HG03460 (cell line): ENCODE results near the gene POLE.

ENCODE experiments used
- ATAC-seq: cut with Tn5 transposase; IDR thresholded peaks from one replicate; pipeline ENCODE4 v1.9.1; 2021; ENCODE audit not compliant: unreplicated experiment

Gene POLE

GRCh38 chr12:132617135-132617701, 69.9 kb downstream of the POLE start:
- no peak for ATAC-seq

- ATAC-seq = no peak
These were observed 71.5 kb downstream of the POLE start for GRCh38 chr12:132615579-132616038.

- no peak for ATAC-seq
These were observed 72.1 kb downstream of the POLE start for GRCh38 chr12:132614861-132615578.

- ATAC-seq = no peak
These were observed 73.1 kb downstream of the POLE start for GRCh38 chr12:132614029-132614428.

GRCh38 chr12:132611620-132612019, 75.5 kb downstream of the POLE start:
- no peak for ATAC-seq

- ATAC-seq = no peak
These were observed 76.1 kb downstream of the POLE start for GRCh38 chr12:132610866-132611602.

- no peak for ATAC-seq
These were observed 76.9 kb downstream of the POLE start, which contains the start of gene LRCOL1 for GRCh38 chr12:132610051-132610759. Gene LRCOL1, minus strand, starts transcription at chr12:132610582. Its CDS starts 4,331 bp downstream, at chr12:132606251.

GRCh38 chr12:132608231-132609171, 78.6 kb downstream of the POLE start:
- ATAC-seq = no peak

GRCh38 chr12:132606927-132607326, 80.2 kb downstream of the POLE start:
- no peak for ATAC-seq

GRCh38 chr12:132606466-132606865, 80.7 kb downstream of the POLE start:
- no peak for ATAC-seq

- ATAC-seq = no peak
These were observed 81.2 kb downstream of the POLE start for GRCh38 chr12:132605892-132606291.

- ATAC-seq = no peak
These were observed 82.3 kb downstream of the POLE start for GRCh38 chr12:132604668-132605441.

- ATAC-seq = no peak
These were observed 83.0 kb downstream of the POLE start for GRCh38 chr12:132604151-132604618.

GRCh38 chr12:132603240-132604150, 83.6 kb downstream of the POLE start:
- no peak for ATAC-seq

- ATAC-seq = no peak
These were observed 84.4 kb downstream of the POLE start for GRCh38 chr12:132602572-132603239.

GRCh38 chr12:132601171-132601883, 85.8 kb downstream of the POLE start:
- ATAC-seq = no peak
